ENCODE measurements around the gene C6orf15.

The C6orf15 gene
- 0 reads per million in 9 experiments for total RNA-seq

DNA sequence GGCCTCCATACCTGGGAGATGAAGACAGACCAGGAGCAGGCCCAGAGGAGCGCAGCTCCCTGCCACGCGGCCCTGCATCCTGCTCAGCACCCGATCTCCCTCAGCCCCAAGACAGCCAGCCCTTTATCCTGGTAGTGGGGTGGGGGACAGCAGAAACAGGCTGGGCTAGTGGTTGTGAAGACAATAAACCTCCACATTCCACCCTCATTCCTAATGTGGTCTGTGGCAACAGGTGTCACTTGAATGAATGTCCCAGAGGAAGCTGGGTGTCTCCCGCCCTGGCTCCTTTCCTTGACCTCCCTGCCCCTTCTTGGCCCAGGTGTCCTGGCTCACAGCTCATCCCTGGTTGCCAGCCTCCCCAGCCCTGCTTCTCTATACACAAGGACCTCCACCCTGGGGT is at the start of gene C6orf15:
Gene C6orf15, minus strand, starts transcription at position 98 of the 400 bp plus-strand sequence. Its CDS starts 20 bp downstream, at position 78.
- H3K4me1 Mint-ChIP-seq (ENCODE audit: low read depth in 2 of 2), result peaks cover 3 to 4% of the 10 kb centered on the region in 2 donors

DNA sequence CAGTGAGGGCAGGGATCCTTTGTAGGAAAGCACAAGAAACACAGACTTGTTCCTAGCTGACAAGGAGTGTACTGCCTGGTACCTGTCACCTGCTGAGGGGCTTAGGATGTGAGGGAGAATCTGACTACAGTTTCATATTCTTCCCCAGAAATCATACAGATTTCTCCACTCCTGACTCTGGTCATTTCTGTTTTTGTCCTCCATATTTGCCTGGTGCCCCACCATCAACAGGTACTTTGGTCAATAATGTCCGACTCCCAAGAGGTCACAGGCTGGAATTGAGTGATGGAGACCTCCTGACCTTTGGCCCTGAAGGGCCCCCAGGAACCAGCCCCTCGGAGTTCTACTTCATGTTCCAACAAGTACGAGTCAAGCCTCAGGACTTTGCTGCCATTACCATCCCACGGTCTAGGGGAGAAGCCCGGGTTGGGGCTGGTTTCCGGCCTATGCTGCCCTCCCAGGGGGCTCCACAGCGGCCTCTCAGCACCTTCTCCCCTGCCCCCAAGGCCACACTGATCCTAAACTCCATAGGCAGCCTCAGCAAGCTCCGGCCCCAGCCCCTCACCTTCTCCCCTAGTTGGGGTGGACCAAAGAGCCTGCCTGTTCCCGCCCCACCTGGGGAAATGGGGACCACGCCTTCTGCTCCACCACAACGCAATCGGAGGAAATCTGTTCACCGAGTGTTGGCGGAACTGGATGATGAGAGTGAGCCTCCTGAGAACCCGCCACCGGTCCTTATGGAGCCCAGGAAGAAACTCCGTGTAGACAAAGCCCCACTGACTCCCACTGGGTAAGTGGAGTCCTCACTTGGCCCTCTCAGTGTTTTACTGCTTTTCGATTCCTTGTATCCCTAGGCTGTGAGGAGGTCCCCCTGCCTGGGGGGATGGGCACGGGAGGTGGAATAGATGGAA is 49.1 kb upstream of the C6orf15 start:
- Mint-ChIP-seq H3K36me3 (ENCODE audit: insufficient read depth) (peaks cover 10% of the 10 kb centered on the region), H3K4me1 (ENCODE audit: low read depth in 2 of 2) (peaks cover 15 to 27% of the 10 kb centered on the region in 2 donors), H3K27ac (peak overlapping the region in 1 of 2 donors; percentile 42), H3K4me3 (no peak overlapping the region), H3K9me3 (no peaks in the 10 kb centered on the region), H3K27me3 (no peaks in the 10 kb centered on the region)
- no peak for ATAC-seq (replicated peaks)
- no peak for DNase-seq

More for the DNA sequence above, at the start of gene C6orf15:
- no peak within 1 kb of the TSS for H3K4me3 Mint-ChIP-seq
- ATAC-seq (replicated peaks) (no peak), DNase-seq (no peak)
- H3K27me3 Mint-ChIP-seq, result peaks cover 52 to 78% of the 10 kb centered on the region in 2 donors
- H3K27ac Mint-ChIP-seq, result peak within 1 kb of the TSS in 1 of 2 donors; percentile 9
- H3K9me3 Mint-ChIP-seq, result no peaks in the 10 kb centered on the region
- H3K36me3 Mint-ChIP-seq (ENCODE audit: insufficient read depth), result peaks cover 6% of the 10 kb centered on the region

DNA sequence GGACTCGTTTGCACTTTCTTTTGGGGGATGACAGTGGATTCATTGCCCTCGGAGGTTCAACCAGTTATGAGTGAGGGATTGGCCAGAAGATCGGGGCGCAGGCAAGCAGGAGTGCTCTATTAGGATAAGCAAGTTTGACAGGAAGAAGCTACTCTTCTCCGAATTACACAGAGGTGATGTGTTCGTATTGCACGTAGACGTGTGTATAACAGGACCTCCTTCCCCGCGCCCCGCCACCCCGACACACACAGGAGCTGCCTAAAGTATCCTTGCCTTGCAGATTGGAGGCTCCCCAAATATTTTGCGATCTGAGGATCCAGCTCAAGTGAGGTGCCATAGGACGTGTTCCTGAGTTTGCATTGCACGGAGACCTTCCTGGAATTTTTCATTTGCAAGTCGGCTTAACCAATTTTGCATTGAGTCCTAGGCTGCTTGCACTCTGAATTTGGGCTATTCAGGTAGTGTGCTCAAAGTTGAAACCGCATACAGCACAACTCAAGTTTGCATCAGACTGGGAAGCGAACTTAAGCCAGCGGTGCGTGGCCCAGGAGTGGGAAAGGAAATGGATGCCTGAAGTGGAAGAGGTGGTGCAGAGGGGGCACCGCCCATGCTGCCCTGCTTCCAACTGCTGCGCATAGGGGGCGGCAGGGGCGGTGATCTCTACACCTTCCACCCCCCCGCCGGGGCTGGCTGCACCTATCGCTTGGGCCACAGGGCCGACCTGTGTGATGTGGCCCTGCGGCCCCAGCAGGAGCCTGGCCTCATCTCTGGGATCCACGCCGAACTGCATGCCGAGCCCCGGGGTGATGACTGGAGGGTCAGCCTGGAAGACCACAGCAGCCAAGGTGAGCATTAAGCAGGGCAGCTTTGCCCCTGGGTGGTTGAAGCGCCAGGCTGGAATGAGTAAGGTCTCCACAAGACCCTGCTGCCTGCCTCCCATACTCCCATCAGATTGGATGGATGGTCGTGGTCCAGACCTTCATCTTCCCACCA is 46.8 kb upstream of the C6orf15 start:
- peak overlapping the region; percentile 85 to 93 for H3K27ac Mint-ChIP-seq
- ATAC-seq (replicated peaks) (no peak), DNase-seq (peak in 1 of 3 experiments; percentile 19)
- no peaks in the 10 kb centered on the region for H3K9me3 Mint-ChIP-seq
- peaks cover 15 to 27% of the 10 kb centered on the region in 2 donors for H3K4me1 Mint-ChIP-seq (ENCODE audit: low read depth in 2 of 2)
- no peaks in the 10 kb centered on the region for H3K27me3 Mint-ChIP-seq
- H3K36me3 Mint-ChIP-seq (ENCODE audit: insufficient read depth), result peaks cover 13% of the 10 kb centered on the region
- peak overlapping the region; percentile 84 to 87 for H3K4me3 Mint-ChIP-seq

DNA sequence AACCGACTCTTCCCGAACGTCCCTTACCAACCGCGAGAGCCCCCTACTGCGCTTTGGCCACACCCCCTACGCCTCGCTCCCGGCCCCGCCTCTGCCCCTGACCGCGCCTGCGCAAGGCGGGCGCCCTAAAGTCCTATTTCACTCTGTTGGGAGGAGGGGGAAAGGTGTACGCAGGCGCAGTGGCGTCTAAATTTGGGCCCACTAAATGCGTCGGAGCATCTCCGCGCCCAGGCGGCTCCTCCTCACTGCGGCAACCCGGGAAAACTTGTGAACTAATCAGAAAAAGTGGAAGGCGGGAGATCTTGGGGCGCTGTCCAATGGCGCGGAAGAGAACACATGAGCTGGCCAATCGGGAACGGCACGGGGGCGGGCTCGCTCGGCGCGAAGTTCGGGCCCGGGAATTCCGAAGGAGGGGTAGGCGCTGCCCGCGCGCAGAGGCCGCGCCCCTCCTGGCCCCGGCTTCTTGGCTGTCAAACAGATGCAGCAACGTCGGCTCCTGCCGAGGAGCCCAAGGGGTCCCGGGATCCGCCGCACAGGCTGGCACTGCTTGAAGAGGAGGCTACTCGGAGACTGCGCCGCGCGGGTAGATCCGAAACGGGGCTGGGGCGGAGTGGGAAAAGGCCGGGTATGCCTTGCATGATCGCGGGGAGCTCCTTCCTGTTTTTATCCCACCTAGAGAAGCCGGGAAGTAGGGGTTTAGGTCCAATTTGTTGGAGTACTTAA is 45.9 kb upstream of the C6orf15 start, which contains the start of gene TCF19:
Gene TCF19, plus strand, starts transcription at position 450 of the 723 bp plus-strand sequence. CDS start 881 bp downstream, outside the sequence.
- H3K4me3 Mint-ChIP-seq, result peak within 1 kb of the TSS; percentile 84 to 87
- no peaks in the 10 kb centered on the region for H3K27me3 Mint-ChIP-seq
- H3K27ac Mint-ChIP-seq, result peak within 1 kb of the TSS; percentile 85 to 93
- peaks cover 13% of the 10 kb centered on the region for H3K36me3 Mint-ChIP-seq (ENCODE audit: insufficient read depth)
- DNase-seq (peak; percentile 97 to 98 (median 97)), ATAC-seq (replicated peaks) (peak; percentile 92)
- H3K4me1 Mint-ChIP-seq (ENCODE audit: low read depth in 2 of 2), result peaks cover 15 to 27% of the 10 kb centered on the region in 2 donors
- no peaks in the 10 kb centered on the region for H3K9me3 Mint-ChIP-seq

DNA sequence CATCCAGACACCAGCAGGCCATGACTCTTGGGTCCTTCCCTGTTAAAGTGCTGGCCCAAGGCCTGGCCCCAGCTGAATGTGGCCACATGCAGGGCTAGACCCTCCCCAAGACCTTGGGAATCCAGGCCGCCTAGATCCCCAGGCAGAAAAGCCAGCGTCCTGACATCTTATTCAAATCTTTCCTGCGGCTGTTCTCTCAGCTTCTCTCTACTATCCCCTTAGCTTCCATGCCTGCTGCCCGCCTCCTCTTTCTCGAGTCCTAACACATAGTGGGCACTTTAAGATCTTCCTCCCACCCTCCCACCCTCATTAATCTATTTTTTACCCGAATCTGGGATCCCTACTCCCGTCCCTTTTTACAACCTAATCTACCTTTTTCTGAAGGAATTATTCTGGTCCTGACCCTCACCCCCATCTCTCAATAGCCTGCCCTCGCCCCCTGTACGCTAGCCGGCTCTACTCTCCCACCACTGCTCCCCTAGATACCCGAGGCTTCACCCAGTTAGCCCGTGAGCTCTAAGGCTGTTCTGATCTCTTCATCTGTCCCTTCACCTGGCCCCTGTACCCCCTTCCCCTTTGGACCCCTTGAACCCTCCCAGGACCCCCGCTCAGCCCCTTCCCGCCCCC is 45.3 kb upstream of the C6orf15 start, which contains the start of gene CCHCR1:
Gene CCHCR1, minus strand, starts transcription at position 290 of the 627 bp plus-strand sequence. Its CDS starts 202 bp downstream, at position 88.
- no peaks in the 10 kb centered on the region for H3K27me3 Mint-ChIP-seq
- H3K36me3 Mint-ChIP-seq (ENCODE audit: insufficient read depth), result peaks cover 13% of the 10 kb centered on the region
- DNase-seq (no peak), ATAC-seq (replicated peaks) (peak; percentile 35)
- H3K9me3 Mint-ChIP-seq, result no peaks in the 10 kb centered on the region
- peaks cover 15 to 27% of the 10 kb centered on the region in 2 donors for H3K4me1 Mint-ChIP-seq (ENCODE audit: low read depth in 2 of 2)
- peak within 1 kb of the TSS; percentile 84 to 87 for H3K4me3 Mint-ChIP-seq
- H3K27ac Mint-ChIP-seq, result peak within 1 kb of the TSS; percentile 85 to 93

DNA sequence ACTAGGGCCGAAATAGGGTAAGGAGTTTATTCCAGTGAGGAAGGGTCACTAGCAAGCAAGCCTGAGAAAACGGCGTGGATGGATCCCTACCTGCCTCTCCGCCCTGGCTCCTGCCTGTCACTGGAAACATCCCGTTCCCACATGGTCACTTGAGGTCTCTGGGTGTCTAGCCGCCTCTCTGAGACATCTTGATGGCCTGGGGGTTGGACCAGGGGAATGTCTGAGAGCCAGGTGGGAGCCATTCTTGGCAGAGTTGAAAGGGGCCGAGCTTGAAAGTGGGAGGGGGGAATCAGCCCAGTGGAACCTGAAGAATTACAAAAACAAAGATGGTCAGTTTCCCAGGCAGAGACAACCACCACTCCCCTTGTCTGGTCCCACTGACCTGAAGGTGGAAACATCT is 44.3 kb upstream of the C6orf15 start:
- DNase-seq (no peak), ATAC-seq (replicated peaks) (no peak)
- Mint-ChIP-seq H3K4me1 (ENCODE audit: low read depth in 2 of 2) (peaks cover 15 to 27% of the 10 kb centered on the region in 2 donors), H3K4me3 (peak overlapping the region in 1 of 2 donors; percentile 84), H3K36me3 (ENCODE audit: insufficient read depth) (peaks cover 13% of the 10 kb centered on the region), H3K27ac (no peak overlapping the region), H3K9me3 (no peaks in the 10 kb centered on the region), H3K27me3 (no peaks in the 10 kb centered on the region)

DNA sequence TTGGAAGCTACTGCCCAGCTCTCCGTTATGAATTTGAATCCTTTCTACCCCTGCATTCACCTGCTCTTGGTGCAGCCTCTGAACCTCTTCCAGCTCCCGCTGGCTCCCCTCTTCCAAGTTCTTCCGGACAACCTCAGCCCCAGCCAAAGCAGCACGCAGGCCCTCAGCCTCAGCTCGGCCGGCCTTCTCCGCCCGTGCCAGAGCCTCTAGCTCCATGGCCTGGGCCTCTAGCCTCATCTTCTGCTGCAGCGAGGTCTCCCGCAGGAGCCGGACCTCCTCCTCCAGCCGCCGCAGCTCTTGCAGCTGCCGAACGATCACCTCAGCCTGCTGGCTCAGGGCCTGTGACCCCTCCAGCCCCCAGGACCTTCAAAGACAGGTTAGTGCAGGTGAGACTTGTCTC is 42.1 kb upstream of the C6orf15 start:
- no peak overlapping the region for H3K27ac Mint-ChIP-seq
- H3K27me3 Mint-ChIP-seq, result no peaks in the 10 kb centered on the region
- peaks cover 13 to 20% of the 10 kb centered on the region in 2 donors for H3K4me1 Mint-ChIP-seq (ENCODE audit: low read depth in 2 of 2)
- peaks cover 16% of the 10 kb centered on the region for H3K36me3 Mint-ChIP-seq (ENCODE audit: insufficient read depth)
- ATAC-seq (replicated peaks) (no peak), DNase-seq (no peak)
- H3K4me3 Mint-ChIP-seq, result no peak overlapping the region
- no peaks in the 10 kb centered on the region for H3K9me3 Mint-ChIP-seq

DNA sequence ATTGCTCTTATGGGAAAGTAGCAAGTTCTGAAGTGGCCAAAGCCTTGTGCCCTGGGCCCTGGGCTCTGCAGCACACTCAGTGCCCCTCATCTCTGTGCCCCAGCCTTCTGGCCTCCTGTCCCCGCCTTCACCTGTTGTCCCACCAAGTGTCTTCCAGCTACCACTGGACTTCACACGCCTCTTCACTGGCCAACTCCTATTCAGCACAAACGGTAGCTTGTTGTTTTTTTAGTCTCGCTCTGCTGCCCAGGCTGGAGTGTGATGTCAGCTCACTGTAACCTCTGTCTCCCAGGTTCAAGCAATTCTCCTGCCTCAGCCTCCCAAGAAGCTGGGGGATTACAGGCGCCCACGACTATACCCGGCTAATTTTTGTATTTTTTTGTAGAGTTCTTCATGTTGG is 40.4 kb upstream of the C6orf15 start:
- peaks cover 4 to 8% of the 10 kb centered on the region in 2 donors for H3K4me1 Mint-ChIP-seq (ENCODE audit: low read depth in 2 of 2)
- no peak overlapping the region for H3K4me3 Mint-ChIP-seq
- no peak overlapping the region for H3K27ac Mint-ChIP-seq
- ATAC-seq (replicated peaks) (no peak), DNase-seq (no peak)
- H3K9me3 Mint-ChIP-seq, result no peaks in the 10 kb centered on the region
- H3K27me3 Mint-ChIP-seq, result no peaks in the 10 kb centered on the region
- peaks cover 7% of the 10 kb centered on the region for H3K36me3 Mint-ChIP-seq (ENCODE audit: insufficient read depth)

DNA sequence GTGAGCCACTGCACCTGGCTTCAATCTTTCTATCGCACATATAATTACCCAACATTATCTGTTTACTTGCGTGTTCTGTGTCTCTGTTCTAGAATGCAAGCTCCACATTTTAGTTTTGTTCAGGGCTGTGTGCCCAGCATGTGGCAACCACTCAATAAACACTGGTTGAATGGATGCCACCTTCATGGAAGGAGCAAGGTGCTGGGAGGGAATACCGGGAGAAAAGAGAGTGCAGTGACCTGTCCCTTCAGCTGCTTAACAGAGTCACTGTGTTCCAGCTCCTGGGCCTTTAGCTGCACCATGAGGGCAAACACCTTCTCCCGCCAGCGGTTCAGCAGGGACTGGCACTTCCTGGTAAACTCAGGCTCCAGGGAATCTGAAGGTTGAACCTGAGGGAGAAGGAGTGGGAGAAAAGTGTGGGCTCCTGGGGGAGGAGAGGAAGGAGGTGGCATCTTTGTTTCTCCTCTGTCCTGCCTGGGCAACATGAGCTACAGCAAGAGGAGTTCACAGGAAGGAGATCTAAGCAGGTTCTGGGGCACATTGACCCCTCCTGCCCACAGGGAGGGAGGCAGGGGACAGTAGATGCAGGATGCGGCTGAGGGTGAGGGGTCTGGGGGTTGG is 37.6 kb upstream of the C6orf15 start:
- Mint-ChIP-seq H3K27me3 (no peaks in the 10 kb centered on the region), H3K36me3 (ENCODE audit: insufficient read depth) (peaks cover 7% of the 10 kb centered on the region), H3K9me3 (no peaks in the 10 kb centered on the region), H3K27ac (no peak overlapping the region), H3K4me3 (no peak overlapping the region), H3K4me1 (ENCODE audit: low read depth in 2 of 2) (no peaks in the 10 kb centered on the region)
- ATAC-seq (replicated peaks) (no peak), DNase-seq (no peak)

DNA sequence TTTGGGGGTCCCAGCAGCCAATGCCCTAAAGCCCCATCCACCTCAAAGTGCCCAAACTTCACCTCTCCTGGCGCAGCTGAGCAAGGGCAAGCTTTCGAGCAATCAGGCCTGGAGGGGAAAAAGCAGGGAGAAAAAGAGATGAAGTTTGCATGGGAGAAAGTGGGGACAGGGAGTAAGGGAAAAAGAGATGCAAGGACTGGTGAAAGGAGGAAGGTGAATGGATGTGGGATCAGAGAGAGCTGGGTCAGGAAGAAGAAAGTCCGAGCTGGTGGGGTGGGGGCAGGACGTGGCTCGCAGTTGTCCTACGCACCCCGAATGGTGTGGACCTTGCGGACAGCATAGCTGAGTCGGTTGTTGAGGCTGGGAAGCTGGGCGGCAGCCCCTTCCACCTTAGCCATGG is 33.0 kb upstream of the C6orf15 start:
- Mint-ChIP-seq H3K4me1 (ENCODE audit: low read depth in 2 of 2) (no peaks in the 10 kb centered on the region), H3K27ac (no peak overlapping the region), H3K4me3 (no peak overlapping the region), H3K36me3 (ENCODE audit: insufficient read depth) (peaks cover 6% of the 10 kb centered on the region), H3K27me3 (no peaks in the 10 kb centered on the region), H3K9me3 (no peaks in the 10 kb centered on the region)
- ATAC-seq (replicated peaks) (no peak), DNase-seq (no peak)

DNA sequence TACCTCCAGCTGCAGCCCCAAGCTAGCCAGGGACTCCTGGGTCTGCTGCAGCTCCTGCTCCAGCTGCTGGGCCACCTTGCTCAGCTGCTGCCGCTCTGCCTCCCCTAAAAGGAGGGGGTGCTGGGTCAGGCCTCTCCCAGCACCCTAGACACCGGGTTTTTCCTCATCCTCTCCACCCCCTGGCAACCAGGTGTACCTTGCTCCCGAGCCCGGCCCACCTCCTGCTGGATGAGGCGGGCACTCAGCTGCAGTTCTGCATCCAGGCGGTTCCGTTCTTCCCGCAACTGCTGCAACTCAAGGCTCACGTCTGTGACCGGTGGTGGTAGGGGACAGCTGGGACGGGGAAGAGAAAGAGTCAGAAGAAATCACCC is 32.6 kb upstream of the C6orf15 start:
- DNase-seq (no peak), ATAC-seq (replicated peaks) (no peak)
- H3K36me3 Mint-ChIP-seq (ENCODE audit: insufficient read depth), result peaks cover 4% of the 10 kb centered on the region
- H3K4me3 Mint-ChIP-seq, result no peak overlapping the region
- no peaks in the 10 kb centered on the region for H3K27me3 Mint-ChIP-seq
- no peaks in the 10 kb centered on the region for H3K4me1 Mint-ChIP-seq (ENCODE audit: low read depth in 2 of 2)
- H3K27ac Mint-ChIP-seq, result no peak overlapping the region
- no peaks in the 10 kb centered on the region for H3K9me3 Mint-ChIP-seq

All from effector memory CD8-positive, alpha-beta T cell (primary cell).